RPMI8226 (cell line): Measurements from ENCODE around the gene CLCN7.
A peak's percentile ranks its signal among the peaks of the same experiment; 100 is the strongest.

ENCODE experiments used
- DNase-seq: peaks from one replicate; pipeline ENCODE4 v3.0.0-alpha.2; 2015

Gene CLCN7, protein sequence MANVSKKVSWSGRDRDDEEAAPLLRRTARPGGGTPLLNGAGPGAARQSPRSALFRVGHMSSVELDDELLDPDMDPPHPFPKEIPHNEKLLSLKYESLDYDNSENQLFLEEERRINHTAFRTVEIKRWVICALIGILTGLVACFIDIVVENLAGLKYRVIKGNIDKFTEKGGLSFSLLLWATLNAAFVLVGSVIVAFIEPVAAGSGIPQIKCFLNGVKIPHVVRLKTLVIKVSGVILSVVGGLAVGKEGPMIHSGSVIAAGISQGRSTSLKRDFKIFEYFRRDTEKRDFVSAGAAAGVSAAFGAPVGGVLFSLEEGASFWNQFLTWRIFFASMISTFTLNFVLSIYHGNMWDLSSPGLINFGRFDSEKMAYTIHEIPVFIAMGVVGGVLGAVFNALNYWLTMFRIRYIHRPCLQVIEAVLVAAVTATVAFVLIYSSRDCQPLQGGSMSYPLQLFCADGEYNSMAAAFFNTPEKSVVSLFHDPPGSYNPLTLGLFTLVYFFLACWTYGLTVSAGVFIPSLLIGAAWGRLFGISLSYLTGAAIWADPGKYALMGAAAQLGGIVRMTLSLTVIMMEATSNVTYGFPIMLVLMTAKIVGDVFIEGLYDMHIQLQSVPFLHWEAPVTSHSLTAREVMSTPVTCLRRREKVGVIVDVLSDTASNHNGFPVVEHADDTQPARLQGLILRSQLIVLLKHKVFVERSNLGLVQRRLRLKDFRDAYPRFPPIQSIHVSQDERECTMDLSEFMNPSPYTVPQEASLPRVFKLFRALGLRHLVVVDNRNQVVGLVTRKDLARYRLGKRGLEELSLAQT

DNA sequence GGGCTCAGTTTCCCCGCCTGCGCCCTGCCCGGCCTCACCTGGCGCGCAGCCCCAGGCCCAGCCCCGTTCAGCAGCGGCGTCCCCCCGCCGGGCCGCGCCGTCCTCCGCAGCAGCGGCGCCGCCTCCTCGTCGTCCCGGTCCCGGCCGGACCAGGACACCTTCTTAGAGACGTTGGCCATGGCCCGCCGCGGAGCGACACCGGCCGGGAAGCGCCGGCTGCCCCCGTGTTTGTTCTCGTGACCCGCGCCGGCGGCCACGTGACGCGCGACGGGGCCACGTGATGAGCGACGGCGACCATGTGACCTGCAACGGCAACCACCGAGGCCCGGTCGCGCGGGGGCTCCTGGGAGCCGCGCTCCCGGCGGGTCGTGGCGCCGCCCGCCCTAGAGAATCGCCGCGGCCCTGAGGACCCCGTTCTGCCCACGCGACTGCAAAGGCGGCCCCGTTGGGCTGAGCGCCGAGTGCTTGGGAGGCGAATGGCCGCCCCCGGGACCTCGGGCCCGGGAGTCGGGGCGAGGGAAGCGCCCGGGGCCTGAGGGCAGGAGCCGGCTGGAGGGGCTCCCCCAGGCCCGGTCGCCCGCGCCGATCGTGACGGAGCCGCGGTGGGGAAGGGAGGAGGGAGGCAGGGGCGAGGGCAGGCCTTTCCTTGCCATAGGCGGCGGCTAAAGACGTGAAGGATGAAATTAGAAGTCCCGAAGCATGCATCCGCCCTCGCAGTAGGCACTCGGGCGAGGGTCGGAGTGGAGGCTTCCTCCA lies at the start of gene CLCN7:
Gene CLCN7 (minus strand): TSS at position 233 of the 756 bp plus-strand sequence. CDS start 54 bp downstream, at position 179.
- DNase-seq = peak; percentile 93

DNA sequence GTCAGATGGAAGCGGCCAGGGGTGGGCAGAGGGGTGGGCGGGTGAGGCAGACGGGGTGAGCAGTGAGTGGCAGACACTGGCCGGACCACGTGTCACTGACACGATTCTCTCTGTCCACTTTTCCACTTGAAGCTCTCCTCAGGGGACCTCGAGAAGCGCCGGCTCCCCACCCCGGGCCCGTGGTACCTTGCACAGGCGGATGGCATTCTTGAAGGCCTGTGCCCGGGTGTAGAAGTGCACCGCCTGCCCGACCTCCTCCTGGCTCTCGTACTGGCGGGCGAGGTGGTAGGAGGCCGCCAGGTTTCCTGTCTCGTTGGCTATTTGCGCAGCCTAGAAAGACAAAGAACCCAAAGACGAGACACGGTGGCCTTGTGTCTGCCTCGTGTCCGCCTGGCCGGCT lies 49.5 kb upstream of the CLCN7 start:
- no peak for DNase-seq

DNA sequence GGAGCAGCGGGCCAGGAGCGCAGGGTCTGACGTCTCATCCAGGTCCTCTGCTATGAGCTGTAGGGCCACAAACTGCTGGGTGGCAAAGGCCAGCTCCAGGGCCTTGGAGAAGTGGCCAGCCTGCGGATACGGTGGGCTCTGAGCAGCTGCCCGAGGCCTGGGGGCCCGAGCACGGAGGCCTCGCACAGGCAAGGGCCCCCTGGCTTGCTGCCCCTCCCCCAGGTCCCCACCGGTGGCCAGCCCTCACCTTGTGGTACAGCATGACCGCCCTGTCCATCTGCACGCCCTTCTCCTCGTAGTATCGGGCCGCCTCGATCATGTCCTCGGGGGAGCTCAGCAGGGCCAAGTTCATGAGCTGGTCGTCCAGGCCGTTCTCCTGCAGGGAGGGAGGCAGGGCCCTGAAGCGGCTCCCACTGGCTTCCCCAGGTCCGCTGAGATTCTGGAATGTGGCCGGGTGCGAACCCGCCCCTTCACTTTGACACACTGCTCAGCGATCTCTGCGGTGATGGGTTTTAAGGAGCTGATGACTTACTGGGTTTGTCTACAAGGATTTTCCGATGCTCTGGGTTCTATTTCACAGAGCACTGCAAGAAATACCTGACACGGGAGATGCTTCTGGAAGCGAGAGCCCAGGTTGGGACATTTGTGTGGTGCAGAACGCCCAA lies 48.9 kb upstream of the CLCN7 start:
- DNase-seq = no peak

DNA sequence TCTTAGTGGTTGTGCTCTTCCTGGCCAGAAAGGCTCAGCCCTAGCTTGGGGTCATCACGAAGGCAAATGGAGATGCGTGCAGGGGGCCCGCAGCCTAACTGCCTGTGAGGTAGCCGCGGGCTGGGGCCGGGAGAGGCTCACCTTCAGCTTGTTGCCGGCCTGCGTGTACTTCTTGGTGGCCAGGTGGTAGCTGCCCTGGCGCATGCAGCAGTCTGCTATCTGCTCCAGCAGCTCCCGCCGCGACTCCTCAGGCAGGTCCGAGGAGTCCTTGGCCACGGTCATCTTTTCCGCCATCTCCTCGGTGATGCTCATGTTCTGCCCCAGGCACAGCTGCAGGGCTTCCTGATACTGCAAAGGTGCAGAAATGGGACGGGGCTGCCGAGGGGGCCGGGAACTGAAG lies 45.6 kb upstream of the CLCN7 start:
- no peak for DNase-seq

DNA sequence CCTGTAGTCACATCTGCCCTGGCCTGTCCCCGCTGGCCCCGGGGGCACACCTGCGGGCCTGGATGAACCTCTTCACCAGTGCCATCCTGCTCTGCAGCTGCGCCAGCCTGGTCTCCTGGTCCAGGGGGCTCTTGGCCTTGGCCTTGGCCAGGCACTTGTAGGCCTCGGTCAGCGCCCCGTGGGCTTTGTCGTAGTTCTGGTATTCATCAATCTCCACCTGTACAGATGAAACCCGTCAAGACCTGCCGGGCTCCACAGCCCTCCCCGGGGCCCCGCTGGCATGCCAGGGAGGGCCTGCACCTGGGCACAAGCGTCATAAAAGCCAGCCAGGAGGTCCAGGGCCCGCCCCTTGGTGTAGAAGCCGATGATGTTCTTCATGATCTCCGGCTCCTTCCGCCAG lies 45.0 kb upstream of the CLCN7 start:
- DNase-seq = no peak

DNA sequence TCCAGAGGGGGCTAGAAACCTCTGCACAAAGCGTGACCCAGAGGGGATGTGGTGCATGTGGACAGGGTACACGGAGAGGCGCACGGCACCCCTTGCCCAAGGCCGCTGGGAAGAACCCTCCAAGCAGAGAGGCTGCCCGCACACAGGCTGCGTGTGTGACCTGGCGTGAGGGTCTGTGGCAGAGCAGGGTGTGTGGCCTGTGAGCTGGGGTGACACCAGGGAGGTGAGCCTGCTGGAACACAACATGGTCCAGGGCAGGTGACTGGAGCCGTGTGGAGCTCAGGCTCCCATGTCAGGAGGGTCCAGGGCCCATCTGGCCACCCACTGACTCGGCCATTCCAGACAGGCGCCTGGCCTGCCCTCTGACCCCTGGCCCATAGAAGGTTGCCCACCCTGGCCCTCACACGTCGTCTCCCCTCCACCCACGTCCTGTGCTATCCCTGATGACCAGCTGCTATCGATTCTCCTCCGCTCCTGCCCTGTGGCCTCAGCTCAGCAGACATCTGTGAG lies 43.9 kb upstream of the CLCN7 start:
- no peak for DNase-seq

DNA sequence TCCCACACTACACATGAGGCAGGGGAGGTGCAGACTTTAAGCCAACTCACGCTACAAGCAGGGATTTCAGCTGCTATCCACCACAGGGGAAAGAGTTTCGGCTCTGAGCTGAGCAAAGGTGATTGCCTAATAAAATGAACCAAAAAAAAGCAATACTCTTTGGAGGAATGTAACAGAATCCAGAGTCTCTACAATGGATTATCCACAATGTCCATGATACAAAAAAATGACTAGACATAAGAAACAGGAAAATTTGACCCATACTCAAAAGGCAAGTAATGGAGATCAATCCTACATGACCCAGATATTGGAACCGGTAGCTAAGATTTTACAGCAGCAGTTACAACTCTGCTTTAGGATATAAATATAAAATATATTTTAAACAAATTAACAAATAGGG lies 39.7 kb upstream of the CLCN7 start:
- DNase-seq = no peak

DNA sequence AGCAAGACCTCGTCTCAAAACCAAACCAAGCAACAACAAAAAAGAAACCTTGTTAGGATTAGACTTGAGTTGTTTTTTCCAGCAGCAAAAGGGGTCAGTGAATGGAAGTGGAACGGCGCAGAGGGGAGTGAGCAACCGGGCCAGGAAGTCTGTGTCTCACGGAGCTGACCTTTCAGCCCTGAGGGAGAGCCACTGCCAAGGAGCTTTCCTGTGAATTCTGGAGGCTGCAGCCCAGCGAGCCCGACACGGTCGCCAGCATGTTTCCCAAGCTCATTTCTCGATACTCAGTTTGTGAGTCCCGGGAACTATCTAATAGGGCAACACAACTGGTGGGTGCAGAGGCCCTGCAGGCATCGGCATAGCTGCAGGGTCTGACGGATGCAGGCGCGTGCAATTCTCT lies 37.9 kb upstream of the CLCN7 start:
- no peak for DNase-seq

DNA sequence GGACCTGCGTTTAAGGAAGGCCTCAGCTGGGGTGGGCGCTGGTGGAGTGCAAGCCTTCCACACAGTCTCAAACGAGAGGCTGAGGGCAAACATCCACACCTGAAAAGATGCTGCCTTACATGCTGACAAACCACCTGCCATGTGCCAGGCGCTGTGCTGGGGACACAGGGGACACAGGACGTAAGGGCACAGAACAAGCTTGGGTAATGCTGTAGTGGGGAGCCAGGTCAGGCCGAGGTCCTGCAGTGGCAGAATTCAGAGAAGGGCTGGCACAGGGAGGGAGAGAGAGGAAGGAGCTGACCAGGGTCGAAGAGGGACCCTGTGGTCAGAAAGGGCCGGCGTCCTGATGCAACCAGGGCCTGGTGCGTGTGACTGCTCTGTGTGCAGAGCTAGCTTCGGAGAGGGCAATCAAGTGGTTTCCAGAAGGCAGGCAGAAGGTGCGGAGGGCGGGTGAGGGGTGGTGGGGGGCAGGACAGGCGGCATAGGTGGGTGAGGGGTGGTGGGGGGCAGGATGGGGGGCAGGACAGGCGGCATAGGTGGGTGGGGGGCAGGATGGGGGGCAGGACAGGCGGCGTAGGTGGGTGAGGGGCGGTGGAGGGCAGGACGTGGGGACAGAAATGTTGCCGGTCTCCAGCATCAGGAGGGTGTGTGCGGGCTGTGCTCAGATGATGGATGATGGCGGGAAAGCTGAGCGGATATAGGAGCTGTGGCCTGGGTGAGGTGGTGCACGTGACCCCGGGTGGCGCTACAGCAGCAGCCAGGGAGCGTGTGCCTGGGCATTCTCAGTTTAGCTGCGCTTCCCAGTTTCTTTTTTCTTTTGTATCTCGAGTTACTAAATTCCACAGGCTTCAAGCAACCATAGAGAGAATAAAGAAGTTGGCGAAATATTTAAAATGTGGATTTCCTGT lies 37.1 kb upstream of the CLCN7 start:
- no peak for DNase-seq

DNA sequence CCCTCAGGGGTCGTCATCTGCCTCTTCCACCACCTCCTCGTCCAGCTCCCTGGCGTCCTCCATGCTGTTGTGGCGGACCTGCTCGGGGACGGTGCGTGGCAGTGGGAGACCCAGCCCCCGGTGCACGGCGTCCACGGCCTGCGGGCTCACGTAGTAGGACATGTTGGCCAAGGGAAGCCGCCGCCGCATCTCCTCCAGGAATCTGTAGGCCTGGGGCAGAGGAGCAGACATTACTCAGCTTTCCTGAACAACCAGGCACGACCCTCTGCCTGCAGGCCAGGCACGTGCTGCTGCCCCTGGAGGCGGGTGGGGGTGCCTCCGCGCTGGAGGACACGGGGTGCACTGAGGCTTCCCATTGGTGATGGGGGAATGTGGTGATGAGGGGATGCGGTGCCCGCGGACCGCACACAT lies 36.1 kb upstream of the CLCN7 start:
- DNase-seq = no peak

DNA sequence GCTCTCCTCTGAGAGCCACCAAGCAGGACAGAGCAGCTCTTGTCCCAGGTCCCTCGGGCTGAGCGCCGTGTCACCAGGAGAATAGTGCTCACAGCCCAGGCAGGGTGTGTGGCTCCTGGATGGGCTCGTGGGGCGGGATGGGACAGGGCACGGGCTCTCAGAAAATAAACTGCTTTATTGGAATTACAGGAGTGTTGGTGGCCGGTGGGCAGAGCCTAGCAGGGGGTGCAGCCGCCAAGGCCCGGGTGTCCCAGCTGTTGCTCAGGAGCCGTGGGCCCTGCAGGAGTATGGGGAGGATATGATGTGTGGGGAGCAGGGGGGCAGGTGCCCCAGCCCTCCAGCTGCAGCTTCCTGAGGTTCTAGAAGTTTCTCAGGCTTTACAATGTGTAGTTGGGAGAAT lies 35.4 kb upstream of the CLCN7 start:
- no peak for DNase-seq

DNA sequence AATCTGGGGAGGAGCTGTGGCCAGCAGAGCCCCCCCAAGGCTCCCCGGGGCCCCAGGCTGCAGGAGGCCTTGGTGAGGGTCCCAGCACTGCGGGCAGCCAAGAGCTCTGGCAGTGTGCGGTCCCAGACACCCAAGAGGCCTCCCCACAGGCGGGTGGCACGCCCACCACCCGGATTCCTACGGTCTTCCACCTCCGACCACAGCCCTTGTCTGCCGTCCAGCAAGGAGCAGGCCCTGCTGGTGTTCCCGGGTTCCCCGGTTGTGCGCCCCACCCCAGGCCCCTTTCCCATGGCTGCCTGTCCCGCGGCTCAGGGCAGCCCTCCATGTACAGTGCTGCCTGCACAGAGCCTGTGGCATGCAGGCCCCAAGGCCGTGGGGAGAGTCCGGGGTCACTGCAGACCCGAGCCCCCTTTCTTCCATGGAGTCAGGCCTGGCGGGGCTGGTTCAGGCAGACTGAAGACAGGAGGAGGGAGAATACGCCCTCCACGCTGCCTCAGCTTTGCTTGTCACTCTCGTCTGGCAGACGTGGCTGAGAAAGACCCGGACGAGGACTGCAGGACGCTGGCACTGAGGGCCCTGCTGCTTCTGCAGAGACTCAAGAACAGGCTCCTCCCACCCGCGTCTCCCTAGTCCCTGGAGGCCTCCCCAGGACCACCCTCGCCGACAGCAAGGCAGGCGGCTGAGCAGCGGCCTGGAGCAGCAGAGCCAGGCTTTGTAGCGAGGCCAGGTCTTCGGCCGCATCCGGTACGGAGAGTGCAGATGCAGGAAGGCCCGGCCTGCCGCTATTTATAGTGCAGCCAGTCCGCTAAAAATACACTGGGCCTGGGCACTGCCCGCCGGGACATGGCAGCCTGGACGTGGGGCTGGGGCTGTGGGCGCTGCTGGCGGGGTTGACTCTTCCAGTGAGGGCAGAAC lies 34.7 kb upstream of the CLCN7 start:
- no peak for DNase-seq

DNA sequence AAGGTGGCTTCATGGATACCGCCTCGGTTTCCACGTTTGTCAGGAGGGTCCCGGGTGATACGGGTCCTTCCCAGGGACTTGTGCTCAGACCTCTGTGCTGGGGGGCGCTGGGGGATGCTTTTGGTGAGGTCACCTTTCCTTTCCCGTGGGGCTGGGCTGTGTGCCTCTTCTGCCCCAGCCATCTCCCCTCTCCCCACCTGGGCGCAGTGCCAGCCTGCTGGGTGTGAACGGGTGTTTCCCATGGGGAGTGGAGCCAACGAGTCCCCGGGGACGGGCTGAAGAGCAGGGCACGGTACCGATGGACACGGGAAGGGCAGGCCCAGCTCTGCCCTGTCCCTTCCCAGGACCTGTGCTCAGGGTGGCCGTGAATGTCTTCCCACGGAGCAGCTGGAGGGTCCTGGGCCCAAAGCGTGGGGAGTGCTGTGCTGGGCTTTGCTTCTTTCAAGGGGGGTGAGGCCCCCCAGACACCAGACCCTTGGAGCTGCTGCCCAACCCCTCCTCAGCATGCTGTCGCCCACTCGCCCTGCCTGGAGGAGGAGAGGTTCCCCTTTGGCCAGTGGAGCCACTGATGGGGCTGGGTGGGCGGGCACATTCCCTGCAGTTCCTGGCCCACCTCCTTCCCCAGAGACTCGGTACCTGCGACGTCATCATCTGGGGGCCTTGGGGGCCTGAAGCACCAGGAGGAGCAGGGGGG lies 33.8 kb upstream of the CLCN7 start:
- DNase-seq = no peak

DNA sequence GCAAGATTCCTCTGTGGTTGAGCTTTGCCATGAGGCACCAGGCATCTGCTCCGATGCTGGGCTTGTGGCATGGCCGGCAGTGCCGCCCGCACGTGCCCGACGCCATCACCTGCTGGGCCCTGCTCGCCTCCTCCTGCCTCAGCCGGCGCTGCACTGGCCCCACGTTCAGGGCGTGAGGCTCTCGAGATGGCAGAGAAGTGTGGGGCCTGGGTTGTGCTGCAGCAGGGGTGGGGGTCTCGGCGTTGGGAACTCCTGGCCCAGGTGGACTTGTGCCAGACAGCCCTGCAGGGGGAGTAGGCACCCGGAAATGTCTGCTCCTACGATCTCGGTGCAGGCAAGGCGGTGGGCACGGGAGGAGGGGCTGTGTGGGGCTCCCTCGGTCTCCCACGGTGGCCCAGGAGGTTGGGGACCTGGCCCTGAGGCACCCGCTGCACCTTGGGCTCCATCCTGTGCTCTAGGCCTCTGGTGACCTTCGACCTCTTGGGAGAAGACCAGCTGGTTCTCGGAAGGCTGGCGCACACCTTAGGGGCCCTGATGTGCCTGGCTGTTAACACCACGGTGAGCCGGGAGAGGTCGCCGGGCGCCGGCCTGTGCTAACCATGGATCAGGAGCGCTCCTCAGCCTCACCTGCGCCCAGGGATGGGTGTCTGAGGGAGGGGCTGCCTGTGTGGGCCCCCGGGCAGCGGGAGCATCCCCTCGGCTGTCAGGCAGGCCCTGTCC lies 31.8 kb upstream of the CLCN7 start:
- DNase-seq = no peak

DNA sequence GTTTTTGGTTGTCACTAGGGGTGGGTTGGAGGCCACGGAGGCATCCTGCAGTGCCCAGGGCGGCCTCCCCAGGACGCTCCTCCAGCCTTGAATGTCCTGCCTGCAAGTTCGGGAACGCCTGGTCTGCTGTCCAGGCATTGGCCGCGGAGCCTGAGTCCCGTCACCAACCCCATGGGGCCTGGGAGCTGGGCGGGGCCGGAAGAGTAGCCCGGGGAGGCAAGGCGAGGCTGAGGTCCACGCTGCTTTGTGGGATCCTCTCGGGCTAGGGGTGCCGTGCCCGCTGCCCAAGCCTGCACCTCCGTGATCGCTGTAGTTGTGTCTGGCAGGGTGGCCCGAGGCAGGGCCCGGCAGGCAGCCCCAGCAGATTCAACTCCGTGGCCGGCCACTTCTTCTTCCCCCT lies 31.1 kb upstream of the CLCN7 start:
- DNase-seq = no peak

DNA sequence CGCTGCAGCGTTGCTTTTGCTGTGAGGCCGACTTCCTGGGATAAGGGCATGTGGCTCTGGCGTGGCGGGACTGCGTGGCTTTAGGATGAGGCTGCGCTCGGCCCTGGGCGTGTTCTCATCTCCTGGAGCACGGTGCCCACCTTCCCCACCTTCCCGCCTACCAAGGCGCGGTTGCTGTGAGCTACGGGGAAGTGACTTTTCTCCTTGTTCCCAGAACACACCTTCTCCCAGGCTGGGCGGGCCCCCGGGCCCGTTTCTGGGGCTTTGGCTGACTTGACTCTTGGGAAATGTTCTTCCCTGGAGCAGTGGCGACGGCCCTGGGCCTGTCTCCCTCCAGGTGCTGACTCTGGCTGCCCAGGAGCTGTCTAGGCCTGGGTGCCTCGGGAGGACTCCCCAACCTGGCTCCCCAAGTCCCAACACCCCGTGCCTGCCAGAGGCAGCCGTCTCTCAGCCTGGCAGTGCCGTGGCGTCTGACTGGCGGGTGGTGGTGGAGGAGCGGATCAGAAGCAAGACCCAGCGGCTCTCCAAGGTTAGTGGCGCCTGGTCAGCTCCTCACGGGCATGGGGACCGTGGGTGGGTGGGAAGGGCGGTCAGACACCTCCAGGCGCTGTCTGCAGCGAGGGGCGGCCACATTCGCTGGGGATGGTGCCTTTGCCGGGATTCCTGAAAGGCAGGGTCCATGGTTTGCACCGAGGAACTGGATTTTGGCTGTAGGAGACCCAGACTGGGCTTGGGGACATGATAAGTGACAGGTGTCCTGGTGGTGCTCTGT lies 30.4 kb upstream of the CLCN7 start:
- no peak for DNase-seq

DNA sequence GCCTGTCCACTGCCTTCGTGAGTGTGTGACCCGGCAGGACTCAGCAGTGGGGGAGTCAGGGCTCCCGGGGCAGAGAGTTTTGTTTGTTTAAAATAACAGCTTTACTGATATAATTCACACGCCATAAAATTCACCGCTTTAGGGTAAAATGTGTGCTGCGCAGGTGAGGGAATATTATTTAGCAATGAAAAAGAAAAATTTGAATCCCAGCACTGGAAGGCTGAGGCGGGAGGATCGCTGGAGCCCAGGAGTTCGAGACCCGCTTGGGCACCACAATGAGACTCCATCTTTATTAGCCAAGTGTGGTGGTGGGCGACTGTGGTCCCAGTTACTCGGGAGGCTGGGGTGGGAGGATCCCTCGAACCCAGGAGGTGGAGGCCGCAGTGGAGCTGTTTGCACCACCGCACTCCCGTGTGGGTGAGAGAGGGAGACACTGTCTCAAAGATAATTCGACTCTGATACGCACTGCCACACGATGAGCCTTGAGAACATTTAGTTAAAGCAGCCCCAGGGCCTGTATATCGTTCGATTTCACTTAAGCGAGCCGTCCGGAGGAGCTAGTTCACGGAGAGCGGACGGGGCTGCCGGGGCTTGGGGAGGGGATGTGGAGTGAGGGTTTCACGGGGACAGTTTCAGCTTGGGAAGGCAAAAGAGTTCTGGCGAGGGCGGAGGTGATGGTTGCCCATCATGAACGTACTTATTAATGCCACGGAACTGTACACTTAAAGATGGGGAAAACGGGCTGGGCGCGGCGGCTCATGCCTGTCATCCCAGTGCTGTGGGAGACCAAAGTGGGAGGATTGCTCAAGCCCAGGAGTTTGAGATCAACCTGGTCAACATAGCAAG lies 28.5 kb upstream of the CLCN7 start:
- no peak for DNase-seq
